Neural cell (in vitro differentiated cells): ENCODE measurements around the gene AKIRIN2. TPM values are rescaled to one million over a fixed set of nuclear protein-coding genes. Genes with fewer than 3 reads are reported as not detected.

Experiments
- H2AFZ ChIP-seq: fragments of 200-600, 300-800 bp; sonication (generic), shearing (Covaris generic); 2 replicates; pipeline ENCODE4 v1.6.0; 2014; ENCODE audit warnings: low read depth, mild to moderate bottlenecking, antibody characterized with exemption, low read length, moderate library complexity
- H3F3A ChIP-seq: fragments of 200-600 bp; shearing (Covaris generic); 2 replicates; pipeline ENCODE4 v1.6.1; 2016; ENCODE audit warnings: mild to moderate bottlenecking, moderate library complexity, mixed read lengths, antibody characterized with exemption, low read length; ENCODE audit not compliant: insufficient read depth, poor library complexity, severe bottlenecking
- H3K27ac ChIP-seq: fragments of 200-600, 300-800 bp; sonication (generic), shearing (Covaris generic); 2 replicates; pipeline ENCODE4 v1.5.1; 2014; ENCODE audit warnings: mild to moderate bottlenecking, low read length, moderate library complexity
- H3K27me3 ChIP-seq: fragments of 300-800, 200-600 bp; sonication (generic), shearing (Covaris generic); 2 replicates; pipeline ENCODE4 v1.6.0; 2014; ENCODE audit warnings: mild to moderate bottlenecking, low read depth, low read length, moderate library complexity; ENCODE audit not compliant: insufficient read depth
- H3K36me3 ChIP-seq: fragments of 300-800, 200-600 bp; sonication (generic), shearing (Covaris generic); 2 replicates; pipeline ENCODE4 v1.5.1; 2014; ENCODE audit warnings: mild to moderate bottlenecking, antibody characterized with exemption, low read length, moderate library complexity; ENCODE audit not compliant: insufficient read depth
- H3K4me2 ChIP-seq: fragments of 300-800, 200-600 bp; sonication (generic), shearing (Covaris generic); 2 replicates; pipeline ENCODE4 v1.6.0; 2014; ENCODE audit warnings: mild to moderate bottlenecking, low read length
- H3K4me3 ChIP-seq: fragments of 300-800, 200-600 bp; sonication (generic), shearing (Covaris generic); 2 replicates; pipeline ENCODE4 v1.5.1; 2014; ENCODE audit warnings: mild to moderate bottlenecking, low read length, moderate library complexity
- H3K79me2 ChIP-seq: fragments of 200-600 bp; shearing (Covaris generic); replicated peaks from 2 replicates; pipeline ENCODE4 v1.6.0; 2014; ENCODE audit warnings: mild to moderate bottlenecking, low read length, moderate library complexity; ENCODE audit not compliant: insufficient read depth
- H3K9ac ChIP-seq: fragments of 300-800, 200-600 bp; sonication (generic), shearing (Covaris generic); 2 replicates; pipeline ENCODE4 v1.6.1; 2016; ENCODE audit warnings: mild to moderate bottlenecking, low read length, mixed read lengths
- H3K9me2 ChIP-seq: fragments of 200-600 bp; shearing (Covaris generic); 2 replicates; pipeline ENCODE4 v1.6.1; 2016; ENCODE audit warnings: mild to moderate bottlenecking, low read length, mixed read lengths; ENCODE audit not compliant: insufficient read depth
- H3K9me3 ChIP-seq: fragments of 200-600, 300-800 bp; sonication (generic), shearing (Covaris generic); 2 replicates; pipeline ENCODE4 v1.6.1; 2016; ENCODE audit warnings: mild to moderate bottlenecking, mixed run types, low read length, moderate library complexity, mixed read lengths
- H4K20me1 ChIP-seq: fragments of 200-600 bp; shearing (Covaris generic); 2 replicates; pipeline ENCODE4 v1.6.1; 2016; ENCODE audit warnings: mild to moderate bottlenecking, mixed run types; ENCODE audit not compliant: insufficient read depth
- CTCF ChIP-seq: fragments of 450-650 bp; IDR thresholded peaks from 2 replicates; pipeline ENCODE4 v1.5.1; 2014; ENCODE audit warnings: antibody characterized with exemption, mild to moderate bottlenecking, moderate library complexity; ENCODE audit not compliant: poor library complexity, severe bottlenecking
- EP300 ChIP-seq: fragments of 450-650 bp; conservative IDR thresholded peaks from 2 replicates; pipeline ENCODE4 v1.6.1; 2014; ENCODE audit warnings: antibody characterized with exemption, mild to moderate bottlenecking, moderate library complexity; ENCODE audit not compliant: poor library complexity, severe bottlenecking
- EZH2 ChIP-seq: fragments of 200-600, 300-800 bp; shearing (Covaris generic), sonication (generic); IDR thresholded peaks from 2 replicates; pipeline ENCODE4 v1.6.1; 2014; ENCODE audit warnings: antibody characterized with exemption, low read length, borderline replicate concordance, mild to moderate bottlenecking; ENCODE audit not compliant: insufficient read depth, poor library complexity, severe bottlenecking
- MXI1 ChIP-seq: fragments of 450-650 bp; conservative IDR thresholded peaks from 2 replicates; pipeline ENCODE4 v1.6.1; 2014; ENCODE audit warnings: antibody characterized with exemption, mild to moderate bottlenecking; ENCODE audit not compliant: poor library complexity, severe bottlenecking
- POLR2AphosphoS5 ChIP-seq: IDR thresholded peaks from 2 replicates; pipeline ENCODE4 v1.6.1; 2012
- RAD21 ChIP-seq: fragments of 450-650 bp; conservative IDR thresholded peaks from 2 replicates; pipeline ENCODE4 v1.6.1; 2014; ENCODE audit warnings: antibody characterized with exemption, mild to moderate bottlenecking, moderate library complexity
- REST ChIP-seq: IDR thresholded peaks from 2 replicates; pipeline ENCODE4 v1.6.1; 2012; ENCODE audit warnings: borderline replicate concordance
- SMC3 ChIP-seq: fragments of 450-650 bp; conservative IDR thresholded peaks from 2 replicates; pipeline ENCODE4 v1.6.1; 2014; ENCODE audit warnings: antibody characterized with exemption, mild to moderate bottlenecking, moderate library complexity; ENCODE audit not compliant: poor library complexity
- TAF1 ChIP-seq: IDR thresholded peaks from 2 replicates; pipeline ENCODE4 v1.6.1; 2012; ENCODE audit warnings: low read depth
- polyA plus RNA-seq: library from polyadenylated mRNA; depleted of rRNA; stranded (reverse); fragments of >200 nt; gene quantifications from 2 replicates; pipeline ENCODE4 v1.2.3, GENCODE V29; 2014

Gene AKIRIN2
- polyA plus RNA-seq, 1 donor from 2014 or later, result 82.8 TPM

- no peak for TF ChIP-seq CTCF
- TF ChIP-seq TAF1, result no peak
Observed at GRCh38 chr6:87653074-87653962, 48.7 kb downstream of the AKIRIN2 start (continued).

DNA sequence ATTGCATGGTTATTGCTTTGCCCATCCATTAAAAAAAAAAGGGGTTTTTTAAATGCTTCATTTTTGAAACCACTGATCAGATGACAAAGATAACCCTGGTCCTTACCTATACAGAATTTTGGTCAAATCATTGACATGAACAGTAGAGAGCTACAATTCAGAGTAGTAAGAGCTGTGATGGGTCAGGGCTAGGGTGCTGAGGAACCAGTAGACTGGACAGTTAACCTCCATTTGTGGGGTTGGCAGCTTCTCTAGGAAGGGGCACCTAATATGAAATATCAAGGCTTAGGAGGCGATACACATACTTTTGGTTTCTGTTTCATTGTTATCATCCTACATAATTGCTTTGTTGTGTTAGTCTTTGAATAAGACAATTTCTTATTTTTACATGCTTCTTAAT is 57.0 kb downstream of the AKIRIN2 start:
- Histone ChIP-seq H4K20me1 (no peaks in the 10 kb centered on the region), H3K9me3 (no peaks in the 10 kb centered on the region), H3F3A (no peaks in the 10 kb centered on the region), H3K9ac (no peak overlapping the region), H3K4me2 (no peak overlapping the region), H3K27me3 (no peaks in the 10 kb centered on the region), H3K36me3 (no peaks in the 10 kb centered on the region), H3K27ac (no peak overlapping the region), H3K4me3 (no peak overlapping the region), H3K9me2 (no peaks in the 10 kb centered on the region), H2AFZ (no peak overlapping the region), H3K79me2 (no peaks in the 10 kb centered on the region)
- TF ChIP-seq MXI1 (no peak), CTCF (no peak), EZH2 (no peak), REST (no peak), TAF1 (no peak), POLR2AphosphoS5 (no peak), EP300 (no peak), SMC3 (no peak), RAD21 (no peak)
